ENCODE results near the gene FEM1A.
"Not testable (repeated sequence)": the region's sequence is repeated elsewhere in the genome, so short reads cannot be mapped to it uniquely, and the experiment has no call there.

FEM1A gene

DNA sequence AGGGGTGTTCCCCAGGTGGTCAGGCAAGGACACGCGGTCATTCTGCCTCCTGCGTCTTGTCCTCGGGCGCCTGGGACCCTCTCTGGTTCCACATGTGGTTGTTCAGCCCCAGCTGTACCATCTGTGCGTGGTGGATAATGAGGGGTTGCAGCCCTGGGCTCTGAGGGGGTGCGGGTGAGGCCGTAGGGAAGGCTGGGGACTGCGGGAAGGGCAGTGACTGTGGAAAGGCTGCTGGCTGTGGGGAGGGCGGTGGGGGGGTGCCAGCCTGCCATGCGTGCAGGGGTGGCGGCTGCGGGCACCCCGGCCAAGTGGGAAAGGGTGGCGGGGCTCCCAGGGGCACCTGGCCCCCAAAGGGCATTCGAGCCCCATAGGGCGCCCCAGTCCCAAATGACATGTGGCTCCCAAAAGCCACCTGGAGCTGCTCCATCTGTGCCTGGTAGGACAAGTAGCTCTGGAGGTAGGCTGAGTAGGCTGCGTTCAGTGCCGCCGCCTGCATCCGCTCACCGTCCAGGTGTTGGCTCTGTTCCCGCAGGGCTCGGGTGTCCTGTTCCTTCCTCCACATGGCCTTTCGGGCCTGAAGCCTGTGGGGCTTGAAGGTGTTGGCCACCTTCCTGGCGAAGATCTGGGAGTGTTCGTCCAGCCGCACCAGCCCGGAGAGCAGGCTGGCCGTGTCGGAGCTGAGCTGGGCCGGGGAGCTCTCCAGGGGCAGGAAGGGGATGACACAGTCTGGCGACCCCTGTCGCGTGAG lies 24.8 kb downstream of the FEM1A start:
- no peak for TF ChIP-seq ZNF274 (IDR thresholded peaks at IDR 0.05; ENCODE audit: low read depth, low read length)
- H3K4me3 ChIP-seq (ENCODE audit: low read length): no peak overlapping the region

DNA sequence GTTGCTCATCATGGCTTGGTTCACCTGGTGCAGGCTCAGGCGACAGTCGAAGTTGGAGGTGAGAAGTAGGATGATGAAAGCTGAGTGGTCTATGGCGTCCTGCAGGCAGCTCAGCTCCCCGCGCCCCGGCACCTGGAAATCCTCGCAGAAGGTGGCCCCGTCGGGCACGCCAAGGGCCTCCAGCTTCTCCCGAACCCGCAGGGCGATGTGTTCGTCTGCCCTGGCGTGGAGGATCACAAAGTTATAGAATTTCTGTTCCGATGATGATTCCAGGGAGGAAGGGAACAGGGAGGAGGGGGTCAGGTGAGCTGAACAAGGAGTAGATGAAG lies 25.4 kb downstream of the FEM1A start:
- no peak overlapping the region for H3K4me3 ChIP-seq (ENCODE audit: low read length)
- TF ChIP-seq ZNF274 (IDR thresholded peaks at IDR 0.05; ENCODE audit: low read depth, low read length): no peak

DNA sequence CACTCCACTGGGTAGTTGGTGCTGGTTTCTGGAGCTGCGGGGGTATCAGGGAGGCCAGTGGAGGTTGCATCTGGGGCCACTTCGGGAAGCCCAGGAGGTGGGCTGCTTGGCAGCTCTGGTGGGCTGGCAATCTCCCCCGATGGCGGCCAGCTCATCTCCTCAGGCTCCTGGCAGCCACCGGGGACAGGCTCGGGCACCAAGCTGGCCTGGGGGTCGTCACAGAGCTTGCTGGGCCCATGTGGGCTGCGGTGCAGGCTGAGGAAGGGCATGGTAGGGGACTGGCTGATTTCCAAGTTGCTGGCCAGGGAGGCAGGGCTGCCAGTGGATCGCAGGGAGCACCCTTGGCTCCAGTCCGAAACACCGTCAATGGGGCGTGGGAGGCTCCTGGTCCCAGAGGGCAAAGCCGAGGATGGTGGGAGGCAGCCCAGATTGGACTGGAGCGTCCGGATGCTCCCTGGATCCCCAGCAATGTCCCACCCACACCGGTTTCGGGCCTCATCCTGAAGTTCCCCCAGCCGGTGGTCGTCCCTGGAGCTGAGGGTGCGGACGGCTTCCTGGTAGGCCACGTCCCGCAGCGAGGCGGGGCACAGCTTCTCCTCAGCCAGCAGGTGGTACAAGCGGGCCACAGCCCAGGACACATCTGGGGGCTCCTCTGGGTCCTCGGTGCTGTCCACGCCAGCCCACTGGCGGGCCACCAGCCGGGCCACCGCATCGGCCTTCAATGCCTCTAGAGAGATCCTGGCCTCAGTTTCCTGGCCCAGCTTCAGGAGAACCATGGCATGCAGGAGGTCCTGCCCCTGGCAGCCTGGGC lies 26.1 kb downstream of the FEM1A start:
- TF ChIP-seq ZNF274 (IDR thresholded peaks at IDR 0.05; ENCODE audit: low read depth, low read length): no peak
- no peak overlapping the region for H3K4me3 ChIP-seq (ENCODE audit: low read length)

DNA sequence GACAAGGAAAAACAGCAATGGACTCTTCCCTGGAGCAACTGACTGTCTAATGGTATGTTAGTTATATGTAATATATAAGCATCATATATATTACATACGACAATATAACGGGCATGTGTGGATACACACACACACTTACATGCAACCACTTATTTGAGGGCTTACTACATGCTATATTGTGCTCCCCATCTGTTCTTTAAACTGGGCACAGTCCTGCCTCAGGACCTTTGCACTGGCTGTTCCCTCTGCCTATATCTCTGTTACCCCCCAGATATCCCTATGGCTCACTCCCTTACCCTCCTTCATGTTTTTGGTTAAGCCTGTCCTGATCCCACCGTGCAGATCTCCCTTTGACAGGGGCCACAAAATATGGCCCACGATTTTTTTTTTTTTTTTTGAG lies 29.7 kb downstream of the FEM1A start:
- no peak for TF ChIP-seq ZNF274 (IDR thresholded peaks at IDR 0.05; ENCODE audit: low read depth, low read length)
- no peak overlapping the region for H3K4me3 ChIP-seq (ENCODE audit: low read length)

DNA sequence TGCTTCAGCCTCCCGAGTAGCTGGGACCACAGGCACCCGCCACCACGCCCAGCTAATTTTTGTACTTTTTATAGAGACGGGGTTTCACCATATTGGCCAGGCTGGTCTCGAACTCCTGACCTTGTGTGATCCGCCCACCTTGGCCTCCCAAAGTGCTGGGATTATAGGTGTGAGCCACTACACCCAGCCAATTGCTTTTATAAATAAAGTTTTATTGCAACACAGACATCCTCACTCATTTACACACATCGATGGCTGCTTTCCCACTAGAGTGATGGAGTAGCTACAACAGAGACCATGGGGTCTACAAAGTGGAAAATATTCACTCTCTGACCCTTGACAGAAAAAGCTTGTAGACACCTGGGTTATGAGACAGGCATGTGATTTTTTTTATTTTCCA lies 30.8 kb downstream of the FEM1A start:
- H3K4me3 ChIP-seq (ENCODE audit: low read length): not testable (repeated sequence)

DNA sequence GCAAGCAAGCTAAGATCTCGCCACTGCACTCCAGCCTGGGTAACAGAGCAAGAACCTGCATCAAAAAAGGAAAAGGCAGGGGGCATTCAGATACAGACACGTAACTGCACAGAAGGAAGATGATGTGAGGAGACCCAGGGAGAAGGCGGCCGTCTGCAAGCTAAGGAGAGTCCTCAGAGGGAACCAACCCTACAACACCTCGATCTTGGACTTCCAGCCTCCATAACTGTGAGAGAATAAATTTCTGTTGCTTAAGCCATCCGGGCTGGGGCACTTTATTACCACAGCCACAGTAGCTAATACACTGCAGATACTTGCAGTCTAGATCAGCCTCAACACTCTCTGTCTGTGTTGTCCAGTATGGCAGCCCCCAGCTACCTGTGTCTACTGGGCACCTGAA lies 32.0 kb downstream of the FEM1A start:
- no peak for TF ChIP-seq ZNF274 (IDR thresholded peaks at IDR 0.05; ENCODE audit: low read depth, low read length)
- no peak overlapping the region for H3K4me3 ChIP-seq (ENCODE audit: low read length)

DNA sequence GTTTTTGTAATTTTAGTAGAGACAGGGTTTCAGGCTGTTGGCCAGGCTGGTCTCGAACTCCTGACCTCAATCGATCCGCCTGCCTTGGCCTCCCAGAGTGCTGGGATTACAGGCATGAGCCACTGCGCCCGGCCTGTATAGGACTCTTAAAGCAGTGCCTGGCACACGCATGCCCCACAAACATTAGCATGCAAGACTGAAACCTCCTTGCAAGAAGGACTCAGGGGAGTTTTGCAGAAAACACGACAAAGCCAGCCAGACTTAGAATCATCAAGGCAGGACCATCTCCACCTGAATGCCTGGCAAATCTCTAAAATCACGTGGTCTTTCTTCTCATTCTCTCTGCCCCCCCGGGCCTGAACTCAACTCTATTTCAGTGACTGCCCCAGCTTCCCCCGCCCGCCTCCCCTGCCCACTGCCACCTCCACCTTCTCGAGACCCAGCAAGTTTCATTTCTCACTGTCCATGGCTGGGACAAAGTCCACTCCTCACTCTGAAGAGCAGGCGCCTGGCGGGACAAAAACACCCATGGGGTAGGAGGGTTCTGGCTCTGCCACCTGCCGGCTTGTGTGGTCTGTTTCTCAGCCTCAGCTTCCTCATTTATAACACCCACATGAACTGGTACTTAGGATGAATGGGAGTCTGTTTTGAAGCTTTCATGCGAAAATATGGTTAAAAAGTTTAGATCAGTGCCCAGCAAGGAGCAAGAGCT lies 37.6 kb downstream of the FEM1A start:
- no peak overlapping the region; the same call in 1 of the 2 replicates for H3K4me3 ChIP-seq (ENCODE audit: low read length)
- TF ChIP-seq ZNF274 (IDR thresholded peaks at IDR 0.05; ENCODE audit: low read depth, low read length): no peak

DNA sequence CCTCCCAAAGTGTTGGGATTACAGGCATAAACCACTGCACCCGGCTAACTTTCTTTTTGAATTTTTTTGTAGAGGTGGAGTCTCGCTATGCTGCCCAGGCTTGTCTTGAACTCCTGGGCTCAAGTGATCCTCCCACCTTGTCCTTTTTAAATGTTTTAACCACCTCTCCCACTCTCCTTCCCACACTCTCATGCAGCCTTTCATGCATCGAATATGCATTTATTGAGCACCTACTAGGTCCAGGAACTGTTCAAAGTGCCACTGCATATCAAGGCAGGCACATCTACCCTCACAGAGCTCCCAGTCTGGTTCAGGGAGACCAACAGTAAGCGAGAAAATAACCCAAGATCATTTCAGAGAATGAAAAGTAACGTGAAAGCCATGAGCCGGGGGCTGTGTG lies 38.8 kb downstream of the FEM1A start:
- peak overlapping the region; percentile 72 for H3K4me3 ChIP-seq (ENCODE audit: low read length)
- no peak for TF ChIP-seq ZNF274 (IDR thresholded peaks at IDR 0.05; ENCODE audit: low read depth, low read length)

DNA sequence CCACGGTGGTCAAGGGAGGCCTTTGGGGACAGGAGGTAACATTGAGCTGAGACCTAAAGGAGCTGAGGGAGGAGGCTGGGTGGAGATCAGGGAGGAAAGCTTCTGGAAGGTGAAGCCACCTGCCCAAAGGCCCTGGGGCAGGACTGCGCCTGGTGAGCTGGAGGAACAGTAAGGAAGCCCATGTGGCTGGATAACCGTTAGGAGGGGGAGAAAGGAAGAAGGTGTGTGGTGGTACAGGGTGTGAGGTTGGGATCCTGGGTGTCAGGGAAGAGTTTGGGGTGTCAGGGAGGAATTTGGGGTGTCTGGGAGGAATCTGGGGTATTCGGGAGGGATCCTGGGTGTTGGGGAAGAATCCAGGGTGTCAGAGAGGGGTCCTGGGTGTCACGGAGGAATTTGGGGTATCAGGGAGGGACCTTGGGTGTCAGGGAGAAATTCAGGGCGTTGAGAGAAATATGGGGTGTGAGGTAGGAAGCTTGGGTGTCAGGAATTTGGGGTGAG lies 39.3 kb downstream of the FEM1A start:
- TF ChIP-seq ZNF274 (IDR thresholded peaks at IDR 0.05; ENCODE audit: low read depth, low read length): no peak
- H3K4me3 ChIP-seq (ENCODE audit: low read length): peak overlapping the region; percentile 72

DNA sequence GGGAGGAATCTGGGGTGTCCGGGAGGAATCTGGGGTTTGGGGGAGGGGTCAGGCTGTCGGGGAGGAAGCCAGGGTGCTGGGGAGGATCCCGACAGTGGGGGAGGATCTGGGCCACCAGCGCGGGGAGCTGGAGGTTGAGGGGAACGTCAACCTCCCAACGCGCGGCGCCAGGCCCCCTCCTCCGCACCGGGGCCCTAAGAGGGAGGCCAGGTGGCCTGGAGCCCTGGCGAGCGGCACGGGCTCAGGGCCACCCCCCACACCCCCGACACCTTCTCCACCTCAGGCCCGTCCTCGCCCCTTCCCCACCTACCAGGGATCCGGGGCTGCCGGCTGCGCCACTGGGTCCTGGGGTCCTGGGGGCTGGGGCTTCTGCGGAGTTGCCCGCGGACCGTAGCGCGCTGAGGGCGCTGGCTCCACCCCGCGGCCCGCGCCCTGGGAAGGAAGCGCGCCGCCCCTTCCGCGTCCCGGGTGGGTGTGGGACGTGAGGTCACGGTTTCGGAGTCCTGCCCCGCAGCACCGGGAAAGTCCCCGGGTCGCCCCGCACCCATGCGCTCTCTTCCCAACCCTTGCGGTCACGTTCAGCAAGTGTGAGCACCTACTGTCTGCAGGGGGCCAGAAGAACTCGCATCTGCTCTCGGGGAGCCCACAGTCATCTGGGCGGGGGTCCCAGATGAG lies 39.9 kb downstream of the FEM1A start, which contains the start of gene TICAM1:
TICAM1 (minus strand) TSS at position 409 of the 675 bp plus-strand sequence. CDS start 13,335 bp downstream, outside the sequence.
- TF ChIP-seq ZNF274 (IDR thresholded peaks at IDR 0.05; ENCODE audit: low read depth, low read length): no peak

DNA sequence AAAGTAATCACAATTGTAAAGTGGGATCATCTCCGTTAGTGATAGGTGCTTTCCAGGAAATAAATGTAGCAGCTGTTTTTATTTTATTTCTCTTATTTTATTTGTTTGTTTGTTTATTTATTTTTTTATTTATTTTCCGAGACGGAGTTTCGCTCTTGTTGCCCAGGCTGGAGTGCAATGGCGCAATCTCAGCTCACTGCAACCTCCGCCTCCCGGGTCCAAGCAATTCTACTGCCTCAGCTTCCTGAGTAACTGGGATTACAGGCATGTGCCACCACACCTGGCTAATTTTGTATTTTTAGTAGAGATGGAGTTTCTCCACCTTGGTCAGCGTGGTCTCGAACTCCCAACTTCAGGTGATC lies 40.4 kb downstream of the FEM1A start:
- peak overlapping the region; percentile 72; the same call in 1 of the 2 replicates for H3K4me3 ChIP-seq (ENCODE audit: low read length)

More for the DNA sequence above, 39.9 kb downstream of the FEM1A start, which contains the start of gene TICAM1:
- peak within 1 kb of the TSS; percentile 72 for H3K4me3 ChIP-seq (ENCODE audit: low read length)

DNA sequence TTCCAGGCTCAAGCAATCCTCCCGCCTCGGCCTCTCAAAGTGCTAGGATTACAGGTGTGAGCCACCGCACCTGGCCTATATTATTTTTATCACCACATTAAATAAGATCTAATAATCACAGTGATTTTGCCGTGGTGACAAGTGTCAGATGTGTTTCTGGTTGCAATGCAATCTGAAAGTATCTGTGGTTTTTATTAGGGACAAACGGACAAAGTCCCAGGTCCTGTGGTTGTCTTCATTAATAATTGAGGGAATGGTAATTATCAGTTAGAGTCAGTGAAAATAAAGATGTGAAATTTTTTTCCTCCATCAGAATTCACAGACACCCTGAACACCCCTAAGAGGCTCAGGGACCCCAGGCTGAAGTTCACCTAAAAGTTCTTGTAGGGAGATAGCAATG lies 41.2 kb downstream of the FEM1A start:
- TF ChIP-seq ZNF274 (IDR thresholded peaks at IDR 0.05; ENCODE audit: low read depth, low read length): no peak
- H3K4me3 ChIP-seq (ENCODE audit: low read length): no peak overlapping the region

DNA sequence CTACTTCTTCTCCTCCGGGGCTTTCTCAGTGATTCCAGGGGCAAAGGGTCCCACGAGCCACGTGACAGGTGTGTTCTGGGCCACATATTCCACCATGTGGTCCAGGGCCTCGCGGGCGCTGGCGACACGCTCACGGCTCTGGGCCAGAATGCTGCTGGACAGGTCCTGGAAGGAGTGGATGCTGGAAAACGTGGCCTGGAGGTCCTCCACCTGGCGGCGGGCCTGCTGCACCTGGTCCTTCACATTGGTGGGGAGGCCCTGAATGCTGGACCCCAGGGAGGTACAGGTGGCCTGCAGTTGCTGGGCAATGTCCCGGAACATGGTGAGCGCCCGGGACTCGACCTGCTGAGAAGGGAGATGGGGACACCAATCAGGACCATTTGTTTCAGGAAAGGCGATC lies 47.7 kb downstream of the FEM1A start:
- no peak overlapping the region for H3K4me3 ChIP-seq (ENCODE audit: low read length)
- no peak for TF ChIP-seq ZNF274 (IDR thresholded peaks at IDR 0.05; ENCODE audit: low read depth, low read length)

DNA sequence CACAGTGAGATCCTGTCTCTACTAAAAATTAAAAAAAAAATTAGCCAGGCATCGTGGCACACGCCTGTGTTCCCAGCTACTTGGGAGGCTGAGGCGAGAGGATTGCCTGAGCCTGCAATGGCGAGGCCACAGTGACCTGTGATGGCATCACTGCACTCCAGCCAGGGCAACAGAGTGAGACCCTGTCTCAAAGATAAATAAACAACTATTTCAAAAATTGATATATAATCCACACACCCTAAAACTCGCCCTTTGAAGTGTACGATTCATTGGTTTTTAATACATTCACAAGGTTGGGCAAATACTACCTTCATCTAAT lies 52.1 kb downstream of the FEM1A start:
- no peak overlapping the region for H3K4me3 ChIP-seq (ENCODE audit: low read length)
- TF ChIP-seq ZNF274 (IDR thresholded peaks at IDR 0.05; ENCODE audit: low read depth, low read length): no peak

Measured in GM08714 (cell line).